ENCODE results near the gene BPTF. TPM values are rescaled to one million over a fixed set of nuclear protein-coding genes. Genes with fewer than 3 reads are reported as not detected.

BPTF gene
- total and polyA plus RNA-seq, 2 of the 13 experiments (the other 11 are each of a cell fraction or from before 2014, with no cell fraction given): 43.5 to 66.1 TPM

DNA sequence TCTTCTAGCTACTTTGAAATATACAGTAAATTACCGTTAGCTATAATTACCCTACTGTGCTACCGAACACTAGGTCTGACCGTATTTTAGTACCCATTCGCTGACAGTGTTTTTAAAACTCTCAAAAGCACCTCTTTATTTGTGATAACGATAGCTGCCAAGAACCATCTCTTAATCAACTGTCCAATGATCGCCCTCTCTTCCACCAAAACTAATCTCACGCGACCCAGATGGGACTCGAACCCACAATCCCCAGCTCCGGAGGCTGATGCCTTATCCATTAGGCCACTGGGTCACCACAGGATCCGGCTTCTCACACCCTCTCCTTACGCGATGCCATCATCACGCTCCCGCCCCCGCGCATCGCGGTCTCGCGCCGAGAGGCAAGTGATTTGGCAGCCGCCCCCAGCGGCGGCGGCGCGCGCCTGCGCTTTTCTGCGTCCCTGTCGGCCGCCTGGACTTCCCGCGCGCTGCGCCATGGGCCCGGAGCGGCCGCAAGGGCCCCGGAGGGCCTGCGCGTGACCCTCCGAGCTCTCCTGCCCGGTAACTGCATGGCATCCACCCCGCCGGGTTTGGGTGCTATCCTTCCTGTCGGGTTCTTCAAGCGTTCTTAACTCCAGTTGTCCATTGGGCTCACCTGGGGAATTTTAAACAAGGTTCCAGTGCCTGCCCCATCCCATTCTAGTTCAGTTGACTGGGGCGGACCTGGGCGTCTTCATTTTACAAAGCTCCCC, 194.5 kb downstream of the BPTF start (continued):
- TF ChIP-seq U2AF2 (IDR thresholded peaks at IDR 0.05; ENCODE audit: low read depth, low read length) (0 out of 2 replicates have a peak, but pooled peaks have one; percentile 74), ZNF614 (CRISPR knock-in tag; IDR thresholded peaks at IDR 0.05; ENCODE audit: borderline replicate concordance) (peak; percentile 99), RFX5 (IDR thresholded peaks at IDR 0.05; ENCODE audit: low read depth, low read length) (peak; percentile 48), DNMT3B (CRISPR knock-in tag; conservative IDR thresholded peaks at IDR 0.05) (no peak), POLR2AphosphoS2 (IDR thresholded peaks at IDR 0.05; ENCODE audit: low read depth, low read length) (no peak), ZNF605 (CRISPR knock-in tag; IDR thresholded peaks at IDR 0.05) (peak; percentile 91), ZNF3 (CRISPR knock-in tag; IDR thresholded peaks at IDR 0.05) (0 out of 2 replicates have a peak, but pooled peaks have one; percentile 51), PHF20 (CRISPR knock-in tag; IDR thresholded peaks at IDR 0.05) (peak; percentile 76), BORCS8-MEF2B (CRISPR knock-in tag; IDR thresholded peaks at IDR 0.05) (peak; percentile 93), ISL2 (CRISPR knock-in tag; IDR thresholded peaks at IDR 0.05) (peak; percentile 88), ETV5 (CRISPR knock-in tag; IDR thresholded peaks at IDR 0.05; ENCODE audit: borderline replicate concordance) (peak; percentile 86), RELA (CRISPR knock-in tag; IDR thresholded peaks at IDR 0.05) (peak; percentile 91), YY1 (IDR thresholded peaks at IDR 0.05; ENCODE audit: insufficient read depth, insufficient replicate concordance, low read depth, low read length) (peak; percentile 90), SETDB1 (CRISPR knock-in tag; IDR thresholded peaks at IDR 0.05; ENCODE audit: borderline replicate concordance) (no peak), SAP130 (CRISPR knock-in tag; IDR thresholded peaks at IDR 0.05; ENCODE audit: low read depth) (peak; percentile 90), TEAD2 (CRISPR knock-in tag; IDR thresholded peaks at IDR 0.05) (peak; percentile 6; the same call in 1 of the 2 replicates)
- TF ChIP-seq, protein P1, sequence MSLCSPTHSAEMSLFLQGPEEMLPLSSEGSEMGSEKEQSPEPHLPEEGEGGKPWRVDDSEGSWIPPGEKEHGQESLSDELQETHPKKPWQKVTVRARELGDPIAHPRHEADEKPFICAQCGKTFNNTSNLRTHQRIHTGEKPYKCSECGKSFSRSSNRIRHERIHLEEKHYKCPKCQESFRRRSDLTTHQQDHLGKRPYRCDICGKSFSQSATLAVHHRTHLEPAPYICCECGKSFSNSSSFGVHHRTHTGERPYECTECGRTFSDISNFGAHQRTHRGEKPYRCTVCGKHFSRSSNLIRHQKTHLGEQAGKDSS (CRISPR knock-in tag; IDR thresholded peaks at IDR 0.05; ENCODE audit: borderline replicate concordance, low read depth): peak; percentile 95
- TF ChIP-seq, protein P2, sequence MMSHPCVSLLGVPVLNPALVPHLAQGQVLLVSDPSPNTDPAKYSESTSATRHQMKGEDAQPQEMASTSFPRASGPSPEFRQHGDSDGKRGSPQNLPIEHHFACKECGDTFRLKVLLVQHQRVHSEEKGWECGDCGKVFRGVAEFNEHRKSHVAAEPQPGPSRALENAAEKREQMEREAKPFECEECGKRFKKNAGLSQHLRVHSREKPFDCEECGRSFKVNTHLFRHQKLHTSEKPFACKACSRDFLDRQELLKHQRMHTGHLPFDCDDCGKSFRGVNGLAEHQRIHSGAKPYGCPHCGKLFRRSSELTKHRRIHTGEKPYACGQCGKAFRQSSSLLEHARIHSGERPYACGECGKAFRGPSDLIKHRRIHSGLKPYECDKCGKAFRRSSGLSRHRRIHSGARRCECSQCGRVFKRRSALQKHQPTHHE (CRISPR knock-in tag; IDR thresholded peaks at IDR 0.05; ENCODE audit: borderline replicate concordance): peak; percentile 87; the same call in 1 of the 2 replicates
- TF ChIP-seq, protein P3, sequence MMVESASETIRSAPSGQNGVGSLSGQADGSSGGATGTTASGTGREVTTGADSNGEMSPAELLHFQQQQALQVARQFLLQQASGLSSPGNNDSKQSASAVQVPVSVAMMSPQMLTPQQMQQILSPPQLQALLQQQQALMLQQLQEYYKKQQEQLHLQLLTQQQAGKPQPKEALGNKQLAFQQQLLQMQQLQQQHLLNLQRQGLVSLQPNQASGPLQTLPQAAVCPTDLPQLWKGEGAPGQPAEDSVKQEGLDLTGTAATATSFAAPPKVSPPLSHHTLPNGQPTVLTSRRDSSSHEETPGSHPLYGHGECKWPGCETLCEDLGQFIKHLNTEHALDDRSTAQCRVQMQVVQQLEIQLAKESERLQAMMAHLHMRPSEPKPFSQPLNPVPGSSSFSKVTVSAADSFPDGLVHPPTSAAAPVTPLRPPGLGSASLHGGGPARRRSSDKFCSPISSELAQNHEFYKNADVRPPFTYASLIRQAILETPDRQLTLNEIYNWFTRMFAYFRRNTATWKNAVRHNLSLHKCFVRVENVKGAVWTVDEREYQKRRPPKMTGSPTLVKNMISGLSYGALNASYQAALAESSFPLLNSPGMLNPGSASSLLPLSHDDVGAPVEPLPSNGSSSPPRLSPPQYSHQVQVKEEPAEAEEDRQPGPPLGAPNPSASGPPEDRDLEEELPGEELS (CRISPR knock-in tag; IDR thresholded peaks at IDR 0.05): peak; percentile 85
- TF ChIP-seq, protein P4, sequence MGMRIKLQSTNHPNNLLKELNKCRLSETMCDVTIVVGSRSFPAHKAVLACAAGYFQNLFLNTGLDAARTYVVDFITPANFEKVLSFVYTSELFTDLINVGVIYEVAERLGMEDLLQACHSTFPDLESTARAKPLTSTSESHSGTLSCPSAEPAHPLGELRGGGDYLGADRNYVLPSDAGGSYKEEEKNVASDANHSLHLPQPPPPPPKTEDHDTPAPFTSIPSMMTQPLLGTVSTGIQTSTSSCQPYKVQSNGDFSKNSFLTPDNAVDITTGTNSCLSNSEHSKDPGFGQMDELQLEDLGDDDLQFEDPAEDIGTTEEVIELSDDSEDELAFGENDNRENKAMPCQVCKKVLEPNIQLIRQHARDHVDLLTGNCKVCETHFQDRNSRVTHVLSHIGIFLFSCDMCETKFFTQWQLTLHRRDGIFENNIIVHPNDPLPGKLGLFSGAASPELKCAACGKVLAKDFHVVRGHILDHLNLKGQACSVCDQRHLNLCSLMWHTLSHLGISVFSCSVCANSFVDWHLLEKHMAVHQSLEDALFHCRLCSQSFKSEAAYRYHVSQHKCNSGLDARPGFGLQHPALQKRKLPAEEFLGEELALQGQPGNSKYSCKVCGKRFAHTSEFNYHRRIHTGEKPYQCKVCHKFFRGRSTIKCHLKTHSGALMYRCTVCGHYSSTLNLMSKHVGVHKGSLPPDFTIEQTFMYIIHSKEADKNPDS (CRISPR knock-in tag; IDR thresholded peaks at IDR 0.05): peak; percentile 97

Measured in HepG2 (cell line).